GM19468 (cell line): ENCODE results near the gene OGFR.
A peak's percentile ranks its signal among the peaks of the same experiment; 100 is the strongest.

Experiments used
- ATAC-seq: cut with Tn5 transposase; IDR thresholded peaks from one replicate; pipeline ENCODE4 v1.9.1; 2021; ENCODE audit warnings: mild to moderate bottlenecking, moderate library complexity, moderate number of reproducible peaks; ENCODE audit not compliant: unreplicated experiment; ENCODE audit errors: extremely low read depth

Gene OGFR

GRCh38 chr20:62854121-62854520, 49.5 kb downstream of the OGFR start:
- ATAC-seq: no peak

DNA sequence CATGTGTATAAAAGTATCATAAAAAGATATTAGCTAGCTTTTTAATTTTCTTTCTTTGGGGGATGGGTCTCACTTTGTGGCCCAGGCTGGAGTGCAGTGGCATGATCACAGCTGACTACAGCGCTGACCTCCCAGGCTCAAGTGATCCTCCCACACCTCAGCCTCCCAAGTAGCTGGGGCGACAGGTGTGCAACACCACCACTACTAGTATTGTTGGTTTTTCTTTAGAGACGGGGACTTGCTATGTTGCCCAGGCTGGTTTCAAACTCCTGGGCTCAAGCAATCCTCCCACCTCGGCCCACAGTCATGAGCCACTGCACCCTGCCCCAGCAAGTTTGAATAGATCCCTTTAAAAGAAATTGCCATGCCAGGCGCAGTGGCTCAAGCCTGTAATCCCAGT, 50.5 kb downstream of the OGFR start:
- ATAC-seq: no peak

- no peak for ATAC-seq
Measured at GRCh38 chr20:62856931-62857619, 52.4 kb downstream of the OGFR start.

DNA sequence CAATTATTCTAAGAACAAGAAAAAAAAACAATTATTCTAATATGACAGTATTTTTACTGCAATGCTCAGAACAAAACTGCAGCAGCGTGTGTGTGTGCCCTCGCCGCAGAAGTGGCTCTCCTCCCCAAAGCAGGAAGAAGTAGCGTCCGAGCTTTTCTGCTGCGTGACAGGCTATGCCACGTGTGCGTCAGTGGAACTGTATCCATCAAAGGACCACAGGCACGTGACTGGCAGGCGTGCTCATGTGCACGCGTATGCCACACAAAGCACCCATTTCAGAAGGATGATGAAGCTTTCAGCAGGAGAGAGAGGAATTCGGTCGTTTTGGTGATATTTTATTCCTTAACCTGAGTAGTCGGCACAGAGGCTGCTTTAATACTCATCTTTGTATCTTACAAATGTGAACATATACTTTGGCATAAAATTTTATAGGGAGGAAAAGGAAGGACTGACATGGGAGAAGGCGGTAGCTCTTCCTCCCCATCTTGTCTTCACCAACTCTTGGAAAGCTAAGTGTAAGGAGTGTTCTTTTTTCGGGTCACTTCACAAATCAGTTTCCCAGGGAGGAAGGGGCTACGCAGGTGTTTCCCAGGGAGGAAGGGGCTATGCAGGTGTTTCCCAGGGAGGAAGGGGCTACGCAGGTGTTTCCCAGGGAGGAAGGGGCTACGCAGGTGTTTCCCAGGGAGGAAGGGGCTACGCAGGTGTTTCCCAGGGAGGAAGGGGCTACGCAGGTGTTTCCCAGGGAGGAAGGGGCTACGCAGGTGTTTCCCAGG, 53.6 kb downstream of the OGFR start:
- no peak for ATAC-seq

GRCh38 chr20:62859721-62860120, 55.1 kb downstream of the OGFR start:
- ATAC-seq: no peak

- ATAC-seq: no peak
Measured at GRCh38 chr20:62860391-62860923, 55.8 kb downstream of the OGFR start.

GRCh38 chr20:62860924-62861691, 56.5 kb downstream of the OGFR start:
- no peak for ATAC-seq

DNA sequence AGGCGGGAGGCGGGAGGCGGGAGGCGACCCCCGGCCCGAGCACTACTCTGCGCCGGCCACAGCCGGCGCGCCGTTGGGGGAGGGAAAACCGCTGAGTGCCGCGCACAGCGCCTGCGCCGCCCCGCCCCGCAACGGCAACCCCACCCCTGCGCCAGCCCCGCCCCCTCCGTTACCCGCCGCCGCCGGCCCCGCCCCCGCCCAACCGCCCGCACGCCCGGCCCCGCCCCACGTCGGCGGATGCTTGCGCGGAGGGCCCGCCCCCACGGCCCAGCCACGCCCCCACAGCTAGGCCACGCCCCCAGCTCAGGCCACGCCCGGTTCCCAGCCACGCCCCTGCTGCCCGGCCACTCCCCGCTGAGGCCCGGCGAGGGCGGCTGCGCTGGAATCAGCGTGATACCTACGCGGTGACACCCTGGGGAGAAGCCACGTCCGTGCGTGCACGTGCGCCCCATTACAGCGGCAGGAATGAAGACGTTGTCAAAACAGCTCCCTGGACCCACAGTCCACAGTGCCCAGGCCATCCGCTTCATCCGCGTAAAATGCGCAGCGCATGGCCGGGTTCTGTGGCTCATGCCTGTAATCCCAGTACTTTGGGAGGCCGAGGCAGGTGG, 57.2 kb downstream of the OGFR start, which contains the start of gene TCFL5:
TSS of gene TCFL5 (minus strand) at position 97 of the 611 bp plus-strand sequence. CDS start 152 bp downstream, outside the sequence.
- peak; percentile 53 for ATAC-seq
